B cell (primary cell): ENCODE data around the gene WDR82.

Experiments
- CTCF ChIP-seq: fragments of 200-600 bp; IDR thresholded peaks from one replicate; pipeline ENCODE4 v1.8.0; 2022; ENCODE audit warnings: antibody characterized with exemption, mild to moderate bottlenecking
- EZH2 ChIP-seq: IDR thresholded peaks from 2 replicates; pipeline ENCODE4 v1.6.1; 2012; ENCODE audit warnings: borderline replicate concordance, low read depth, mild to moderate bottlenecking, moderate library complexity, low read length; ENCODE audit not compliant: insufficient read depth, poor library complexity, severe bottlenecking

- TF ChIP-seq CTCF = no peak
- no peak for TF ChIP-seq EZH2
Observed at GRCh38 chr3:52265387-52265786, 13.1 kb downstream of the WDR82 start.
